Measurements from ENCODE around the gene IL9. TPM values are rescaled to one million over a fixed set of nuclear protein-coding genes. Genes with fewer than 3 reads are reported as not detected.

The IL9 gene
- total RNA-seq, 1 donor from 2014 or later, result not detected

- intact Hi-C loops (cut with micrococcal nuclease), result no loop called here
- Mint-ChIP-seq H3K36me3 (ENCODE audit: low read depth) (no peaks in the 10 kb centered on the region), H3K27me3 (peaks cover 6% of the 10 kb centered on the region), H3K4me1 (no peaks in the 10 kb centered on the region), H3K4me3 (no peak overlapping the region), H3K9me3 (no peaks in the 10 kb centered on the region), H3K27ac (no peak overlapping the region)
- POLR2A ChIA-PET, result no interaction called here
- ATAC-seq (ENCODE audit: low read depth) (no peak), DNase-seq (no peak)
- TF ChIP-seq CTCF (IDR thresholded peaks at IDR 0.05), result no peak
- CTCF ChIA-PET, result no interaction called here
Observed at GRCh38 chr5:135851915-135852845, 43.5 kb downstream of the IL9 start.

- no peak for DNase-seq
- intact Hi-C loops (cut with micrococcal nuclease), result no loop called here
- no peak for TF ChIP-seq CTCF (IDR thresholded peaks at IDR 0.05)
- Mint-ChIP-seq H3K4me1 (no peaks in the 10 kb centered on the region), H3K9me3 (no peaks in the 10 kb centered on the region), H3K36me3 (ENCODE audit: low read depth) (no peaks in the 10 kb centered on the region), H3K27ac (no peak overlapping the region), H3K4me3 (no peak overlapping the region), H3K27me3 (peaks cover 6% of the 10 kb centered on the region)
- CTCF ChIA-PET, result no interaction called here
- POLR2A ChIA-PET, result no interaction called here
- no peak for ATAC-seq (ENCODE audit: low read depth)
Observed at GRCh38 chr5:135851186-135851914, 44.3 kb downstream of the IL9 start.

GRCh38 chr5:135850671-135851070, 45.0 kb downstream of the IL9 start:
- POLR2A ChIA-PET, result no interaction called here
- no peak for TF ChIP-seq CTCF (IDR thresholded peaks at IDR 0.05)
- no peak overlapping the region for H3K4me3 Mint-ChIP-seq
- DNase-seq (no peak), ATAC-seq (ENCODE audit: low read depth) (no peak)
- H3K27me3 Mint-ChIP-seq, result peaks cover 2% of the 10 kb centered on the region
- H3K36me3 Mint-ChIP-seq (ENCODE audit: low read depth), result no peaks in the 10 kb centered on the region
- H3K9me3 Mint-ChIP-seq, result no peaks in the 10 kb centered on the region
- no peaks in the 10 kb centered on the region for H3K4me1 Mint-ChIP-seq
- CTCF ChIA-PET, result no interaction called here
- H3K27ac Mint-ChIP-seq, result no peak overlapping the region
- intact Hi-C loops (cut with micrococcal nuclease), result no loop called here

GRCh38 chr5:135850231-135850630, 45.4 kb downstream of the IL9 start:
- H3K27me3 Mint-ChIP-seq, result peaks cover 5% of the 10 kb centered on the region
- ChIA-PET POLR2A (no interaction called here), CTCF (no interaction called here)
- no peak overlapping the region for H3K4me3 Mint-ChIP-seq
- intact Hi-C loops (cut with micrococcal nuclease), result no loop called here
- DNase-seq (no peak), ATAC-seq (ENCODE audit: low read depth) (no peak)
- no peaks in the 10 kb centered on the region for H3K4me1 Mint-ChIP-seq
- no peak overlapping the region for H3K27ac Mint-ChIP-seq
- no peaks in the 10 kb centered on the region for H3K9me3 Mint-ChIP-seq
- H3K36me3 Mint-ChIP-seq (ENCODE audit: low read depth), result no peaks in the 10 kb centered on the region
- TF ChIP-seq CTCF (IDR thresholded peaks at IDR 0.05), result no peak

GRCh38 chr5:135847976-135848375, 47.7 kb downstream of the IL9 start:
- no peak overlapping the region for H3K27ac Mint-ChIP-seq
- DNase-seq, result no peak
- intact Hi-C loops (cut with micrococcal nuclease), result no loop called here
- no peaks in the 10 kb centered on the region for H3K4me1 Mint-ChIP-seq
- H3K27me3 Mint-ChIP-seq, result peaks cover 8% of the 10 kb centered on the region
- no peak for ATAC-seq (ENCODE audit: low read depth)
- CTCF ChIA-PET, result no interaction called here
- no peaks in the 10 kb centered on the region for H3K9me3 Mint-ChIP-seq
- POLR2A ChIA-PET, result no interaction called here
- TF ChIP-seq CTCF (IDR thresholded peaks at IDR 0.05), result no peak
- H3K36me3 Mint-ChIP-seq (ENCODE audit: low read depth), result no peaks in the 10 kb centered on the region
- no peak overlapping the region for H3K4me3 Mint-ChIP-seq

Measured in activated B cell treated with CpG ODN at 0.5 μM for 24 hours (primary cell).